Osteocyte (in vitro differentiated cells): ENCODE measurements around the gene PRR36. TPM values are rescaled to one million over a fixed set of nuclear protein-coding genes. Genes with fewer than 3 reads are reported as not detected.
A peak's percentile ranks its signal among the peaks of the same experiment; 100 is the strongest.

Source experiments
- DNase-seq: peaks from one replicate; pipeline ENCODE4 v3.0.0; 2021; ENCODE audit warnings: mixed read lengths; ENCODE audit not compliant: unreplicated experiment; ENCODE audit errors: extremely low spot score
- H3K27ac Mint-ChIP-seq: one replicate; pipeline ENCODE4 v1.8.0; 2021; ENCODE audit warnings: mild to moderate bottlenecking, mixed read lengths; ENCODE audit not compliant: unreplicated experiment
- H3K27me3 Mint-ChIP-seq: one replicate; pipeline ENCODE4 v1.8.0; 2021; ENCODE audit warnings: mixed read lengths; ENCODE audit not compliant: unreplicated experiment
- H3K36me3 Mint-ChIP-seq: one replicate; pipeline ENCODE4 v1.8.0; 2021; ENCODE audit warnings: mixed read lengths; ENCODE audit not compliant: unreplicated experiment
- H3K4me1 Mint-ChIP-seq: one replicate; pipeline ENCODE4 v1.8.0; 2021; ENCODE audit warnings: mixed read lengths; ENCODE audit not compliant: unreplicated experiment
- H3K4me3 Mint-ChIP-seq: one replicate; pipeline ENCODE4 v1.8.0; 2021; ENCODE audit warnings: mild to moderate bottlenecking, moderate library complexity, mixed read lengths; ENCODE audit not compliant: unreplicated experiment
- H3K9me3 Mint-ChIP-seq: one replicate; pipeline ENCODE4 v1.8.0; 2021; ENCODE audit warnings: mixed read lengths; ENCODE audit not compliant: unreplicated experiment
- total RNA-seq: library from RNA; stranded (reverse); gene quantifications from 2 replicates; pipeline ENCODE4 v1.2.1, GENCODE V29; 2021
- TF ChIP-seq, protein P1 (sequence below): fragments of 200-600 bp; sonication (generic); IDR thresholded peaks from 2 replicates; pipeline ENCODE4 v1.5.0; 2021; ENCODE audit warnings: antibody characterized with exemption, mild to moderate bottlenecking, moderate library complexity

The PRR36 gene
- total RNA-seq, 1 donor from 2014 or later: 0.51 TPM

DNA sequence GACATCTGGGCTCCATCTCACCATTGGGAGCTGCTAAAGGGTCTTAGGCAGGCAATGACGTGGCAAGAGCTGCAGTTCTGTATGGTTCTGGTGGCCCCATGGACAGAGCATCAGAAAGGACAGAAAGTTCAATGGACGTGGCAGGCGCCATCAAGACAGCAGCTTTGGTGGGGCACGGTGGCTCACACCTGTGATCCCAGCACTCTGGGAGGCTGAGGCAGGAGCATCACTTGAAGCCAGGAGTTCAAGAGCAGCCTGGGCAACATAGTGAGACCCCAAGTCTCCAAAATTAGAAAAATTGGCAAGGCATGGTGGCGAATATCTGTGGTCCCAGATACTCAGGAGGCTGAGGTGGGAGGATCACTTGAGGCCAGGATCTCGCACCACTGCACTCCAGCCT lies 34.7 kb downstream of the PRR36 start:
- no peak for DNase-seq
- Mint-ChIP-seq H3K9me3 (no peaks in the 10 kb centered on the region), H3K27me3 (no peaks in the 10 kb centered on the region), H3K4me1 (peaks cover 15% of the 10 kb centered on the region), H3K27ac (no peak overlapping the region), H3K36me3 (no peaks in the 10 kb centered on the region), H3K4me3 (no peak overlapping the region)
- TF ChIP-seq, protein P1, sequence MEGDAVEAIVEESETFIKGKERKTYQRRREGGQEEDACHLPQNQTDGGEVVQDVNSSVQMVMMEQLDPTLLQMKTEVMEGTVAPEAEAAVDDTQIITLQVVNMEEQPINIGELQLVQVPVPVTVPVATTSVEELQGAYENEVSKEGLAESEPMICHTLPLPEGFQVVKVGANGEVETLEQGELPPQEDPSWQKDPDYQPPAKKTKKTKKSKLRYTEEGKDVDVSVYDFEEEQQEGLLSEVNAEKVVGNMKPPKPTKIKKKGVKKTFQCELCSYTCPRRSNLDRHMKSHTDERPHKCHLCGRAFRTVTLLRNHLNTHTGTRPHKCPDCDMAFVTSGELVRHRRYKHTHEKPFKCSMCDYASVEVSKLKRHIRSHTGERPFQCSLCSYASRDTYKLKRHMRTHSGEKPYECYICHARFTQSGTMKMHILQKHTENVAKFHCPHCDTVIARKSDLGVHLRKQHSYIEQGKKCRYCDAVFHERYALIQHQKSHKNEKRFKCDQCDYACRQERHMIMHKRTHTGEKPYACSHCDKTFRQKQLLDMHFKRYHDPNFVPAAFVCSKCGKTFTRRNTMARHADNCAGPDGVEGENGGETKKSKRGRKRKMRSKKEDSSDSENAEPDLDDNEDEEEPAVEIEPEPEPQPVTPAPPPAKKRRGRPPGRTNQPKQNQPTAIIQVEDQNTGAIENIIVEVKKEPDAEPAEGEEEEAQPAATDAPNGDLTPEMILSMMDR: no peak

DNA sequence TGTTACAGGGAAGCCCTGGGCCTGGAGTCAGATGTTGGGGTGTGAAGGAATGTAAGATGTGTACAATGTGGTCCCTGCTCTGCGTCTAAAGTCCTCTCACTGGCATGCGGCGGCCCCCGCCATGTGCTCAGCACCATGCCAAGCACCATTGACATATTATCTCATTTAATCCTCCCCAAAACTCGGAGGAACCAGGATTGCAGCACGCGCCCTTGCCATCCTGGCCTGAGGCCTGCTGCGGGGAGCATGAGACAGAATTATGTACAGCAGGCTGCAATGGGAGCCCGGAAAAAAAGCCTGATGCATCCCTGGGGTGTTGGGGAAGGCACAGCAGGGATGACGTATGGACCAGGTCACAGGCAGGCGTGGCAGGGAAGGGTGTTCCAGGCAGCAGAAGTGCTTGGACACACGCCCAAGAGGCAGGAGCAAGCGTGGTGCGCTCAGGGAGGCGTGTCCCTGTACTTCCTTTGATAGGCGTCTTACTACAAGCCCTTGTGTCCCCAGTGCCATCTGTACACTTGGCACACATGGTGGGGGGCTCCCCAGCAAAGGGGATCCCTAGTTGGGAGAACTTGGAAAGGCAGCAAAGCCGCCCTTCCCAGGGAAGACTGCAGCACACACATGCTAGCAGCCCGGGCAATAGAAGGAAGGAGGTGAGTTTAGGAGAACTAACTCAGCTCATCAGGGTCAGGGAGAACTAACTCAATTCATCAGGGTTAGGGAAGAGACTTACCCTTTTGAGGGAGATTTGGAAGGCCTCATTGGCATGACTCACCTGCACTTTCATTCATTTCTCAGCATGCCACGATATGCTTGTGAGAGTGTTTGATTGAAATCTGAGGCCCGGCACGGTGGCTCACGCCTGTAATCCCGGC lies 40.7 kb downstream of the PRR36 start:
- Mint-ChIP-seq H3K27ac (no peak overlapping the region), H3K4me3 (no peak overlapping the region), H3K27me3 (peaks cover 2% of the 10 kb centered on the region), H3K9me3 (no peaks in the 10 kb centered on the region), H3K36me3 (no peaks in the 10 kb centered on the region), H3K4me1 (peaks cover 43% of the 10 kb centered on the region)
- DNase-seq: no peak
- TF ChIP-seq, protein P1: no peak

DNA sequence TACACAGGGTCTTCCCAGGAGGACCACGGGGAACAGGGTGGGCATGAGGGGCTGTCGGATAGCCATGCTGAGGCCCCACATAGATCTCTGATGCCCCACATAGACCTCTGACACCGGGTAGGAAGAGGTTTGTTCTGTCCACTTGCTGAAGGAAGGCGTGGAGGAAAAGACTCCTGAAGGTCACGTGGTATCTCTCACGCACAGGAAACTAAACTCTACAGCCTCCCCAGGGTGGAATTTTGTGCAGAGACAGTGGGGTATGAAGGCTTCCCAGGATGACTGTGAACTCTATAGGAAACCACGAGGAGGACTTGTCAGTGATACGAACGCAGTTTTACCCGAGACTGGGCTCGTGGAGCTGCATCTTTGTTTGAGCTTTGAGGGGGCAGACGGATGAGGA lies 41.4 kb downstream of the PRR36 start:
- H3K27me3 Mint-ChIP-seq: peaks cover 2% of the 10 kb centered on the region
- no peaks in the 10 kb centered on the region for H3K9me3 Mint-ChIP-seq
- no peak overlapping the region for H3K27ac Mint-ChIP-seq
- H3K4me3 Mint-ChIP-seq: no peak overlapping the region
- peaks cover 36% of the 10 kb centered on the region for H3K4me1 Mint-ChIP-seq
- DNase-seq: no peak
- TF ChIP-seq, protein P1: no peak
- no peaks in the 10 kb centered on the region for H3K36me3 Mint-ChIP-seq

DNA sequence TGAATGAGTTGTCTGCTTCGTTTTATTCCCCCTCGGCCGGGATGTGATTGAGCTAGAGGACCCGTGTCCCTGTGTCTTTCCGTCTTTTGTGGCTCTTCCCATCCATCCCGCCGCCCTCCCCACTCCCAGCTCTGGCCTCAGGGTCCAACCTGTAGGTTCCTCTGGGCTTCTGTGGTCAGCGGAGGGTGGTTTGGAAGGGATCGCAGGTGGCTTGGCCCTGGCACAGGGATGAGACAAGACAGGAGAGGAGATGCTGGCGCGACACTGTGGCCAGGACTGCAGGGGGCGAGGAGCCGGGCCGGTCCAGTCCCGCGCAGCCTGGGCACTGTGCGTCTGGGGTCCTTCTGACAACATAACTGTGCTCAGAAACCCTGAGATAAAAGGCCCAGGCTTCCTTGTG lies 42.2 kb downstream of the PRR36 start:
- no peak for DNase-seq
- Mint-ChIP-seq H3K27me3 (peaks cover 2% of the 10 kb centered on the region), H3K36me3 (no peaks in the 10 kb centered on the region), H3K9me3 (no peaks in the 10 kb centered on the region), H3K27ac (peak overlapping the region; percentile 66), H3K4me1 (peaks cover 30% of the 10 kb centered on the region), H3K4me3 (peak overlapping the region; percentile 74)
- TF ChIP-seq, protein P1: no peak

DNA sequence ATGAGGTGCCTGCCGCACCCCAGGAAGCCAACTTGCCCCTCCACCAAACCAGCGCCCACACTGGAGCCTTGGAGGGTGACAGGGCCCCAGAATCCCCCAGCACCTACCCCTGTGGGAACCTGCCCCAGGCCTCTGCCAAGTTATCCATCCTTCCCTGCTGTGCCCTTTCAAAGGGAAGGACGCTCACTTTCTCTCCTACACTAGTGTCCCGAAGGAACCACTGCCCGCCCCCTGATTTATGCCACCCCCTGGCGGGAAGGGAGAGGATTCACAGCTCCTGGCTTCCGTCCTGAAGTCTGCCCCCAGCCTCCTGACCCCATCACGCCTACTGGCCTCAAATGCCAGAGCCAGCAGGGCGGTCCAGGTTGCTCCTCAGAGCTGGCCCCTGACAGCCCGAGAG lies 42.7 kb downstream of the PRR36 start:
- no peak for DNase-seq
- TF ChIP-seq, protein P1: peak; percentile 34
- H3K27ac Mint-ChIP-seq: peak overlapping the region; percentile 66
- peak overlapping the region; percentile 74 for H3K4me3 Mint-ChIP-seq
- H3K27me3 Mint-ChIP-seq: peaks cover 4% of the 10 kb centered on the region
- H3K9me3 Mint-ChIP-seq: no peaks in the 10 kb centered on the region
- peaks cover 30% of the 10 kb centered on the region for H3K4me1 Mint-ChIP-seq
- H3K36me3 Mint-ChIP-seq: no peaks in the 10 kb centered on the region
